ENCODE data around the gene ATP6V1E1.

GRCh38 chr22:17647452-17647851 is 18.9 kb upstream of the ATP6V1E1 start:
- TF ChIP-seq, protein P1, sequence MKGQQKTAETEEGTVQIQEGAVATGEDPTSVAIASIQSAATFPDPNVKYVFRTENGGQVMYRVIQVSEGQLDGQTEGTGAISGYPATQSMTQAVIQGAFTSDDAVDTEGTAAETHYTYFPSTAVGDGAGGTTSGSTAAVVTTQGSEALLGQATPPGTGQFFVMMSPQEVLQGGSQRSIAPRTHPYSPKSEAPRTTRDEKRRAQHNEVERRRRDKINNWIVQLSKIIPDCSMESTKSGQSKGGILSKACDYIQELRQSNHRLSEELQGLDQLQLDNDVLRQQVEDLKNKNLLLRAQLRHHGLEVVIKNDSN (IDR thresholded peaks at IDR 0.05; ENCODE audit: borderline replicate concordance, low read depth): no peak
- TF ChIP-seq FOXM1 (IDR thresholded peaks at IDR 0.05; ENCODE audit: low read depth): no peak
- no peak for TF ChIP-seq CTCF (IDR thresholded peaks at IDR 0.05)
- TF ChIP-seq, protein P2, sequence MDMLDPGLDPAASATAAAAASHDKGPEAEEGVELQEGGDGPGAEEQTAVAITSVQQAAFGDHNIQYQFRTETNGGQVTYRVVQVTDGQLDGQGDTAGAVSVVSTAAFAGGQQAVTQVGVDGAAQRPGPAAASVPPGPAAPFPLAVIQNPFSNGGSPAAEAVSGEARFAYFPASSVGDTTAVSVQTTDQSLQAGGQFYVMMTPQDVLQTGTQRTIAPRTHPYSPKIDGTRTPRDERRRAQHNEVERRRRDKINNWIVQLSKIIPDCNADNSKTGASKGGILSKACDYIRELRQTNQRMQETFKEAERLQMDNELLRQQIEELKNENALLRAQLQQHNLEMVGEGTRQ (IDR thresholded peaks at IDR 0.05; ENCODE audit: borderline replicate concordance, low read depth, low read length): no peak
- TF ChIP-seq EP300 (IDR thresholded peaks at IDR 0.05; ENCODE audit: borderline replicate concordance in 1 of 2, low read depth in 1 of 2, low read length in 1 of 2): no peak
- TF ChIP-seq, protein P3, sequence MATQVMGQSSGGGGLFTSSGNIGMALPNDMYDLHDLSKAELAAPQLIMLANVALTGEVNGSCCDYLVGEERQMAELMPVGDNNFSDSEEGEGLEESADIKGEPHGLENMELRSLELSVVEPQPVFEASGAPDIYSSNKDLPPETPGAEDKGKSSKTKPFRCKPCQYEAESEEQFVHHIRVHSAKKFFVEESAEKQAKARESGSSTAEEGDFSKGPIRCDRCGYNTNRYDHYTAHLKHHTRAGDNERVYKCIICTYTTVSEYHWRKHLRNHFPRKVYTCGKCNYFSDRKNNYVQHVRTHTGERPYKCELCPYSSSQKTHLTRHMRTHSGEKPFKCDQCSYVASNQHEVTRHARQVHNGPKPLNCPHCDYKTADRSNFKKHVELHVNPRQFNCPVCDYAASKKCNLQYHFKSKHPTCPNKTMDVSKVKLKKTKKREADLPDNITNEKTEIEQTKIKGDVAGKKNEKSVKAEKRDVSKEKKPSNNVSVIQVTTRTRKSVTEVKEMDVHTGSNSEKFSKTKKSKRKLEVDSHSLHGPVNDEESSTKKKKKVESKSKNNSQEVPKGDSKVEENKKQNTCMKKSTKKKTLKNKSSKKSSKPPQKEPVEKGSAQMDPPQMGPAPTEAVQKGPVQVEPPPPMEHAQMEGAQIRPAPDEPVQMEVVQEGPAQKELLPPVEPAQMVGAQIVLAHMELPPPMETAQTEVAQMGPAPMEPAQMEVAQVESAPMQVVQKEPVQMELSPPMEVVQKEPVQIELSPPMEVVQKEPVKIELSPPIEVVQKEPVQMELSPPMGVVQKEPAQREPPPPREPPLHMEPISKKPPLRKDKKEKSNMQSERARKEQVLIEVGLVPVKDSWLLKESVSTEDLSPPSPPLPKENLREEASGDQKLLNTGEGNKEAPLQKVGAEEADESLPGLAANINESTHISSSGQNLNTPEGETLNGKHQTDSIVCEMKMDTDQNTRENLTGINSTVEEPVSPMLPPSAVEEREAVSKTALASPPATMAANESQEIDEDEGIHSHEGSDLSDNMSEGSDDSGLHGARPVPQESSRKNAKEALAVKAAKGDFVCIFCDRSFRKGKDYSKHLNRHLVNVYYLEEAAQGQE (IDR thresholded peaks at IDR 0.05; ENCODE audit: low read depth, low read length): no peak
- no peak for TF ChIP-seq RAD21 (IDR thresholded peaks at IDR 0.05; ENCODE audit: low read length)
- TF ChIP-seq SMC3 (IDR thresholded peaks at IDR 0.05; ENCODE audit: low read depth, low read length): no peak
- no peak for TF ChIP-seq POLR2AphosphoS5 (IDR thresholded peaks at IDR 0.05; ENCODE audit: low read depth, low read length)
- no peak for TF ChIP-seq EZH2phosphoT487 (IDR thresholded peaks at IDR 0.05; ENCODE audit: borderline replicate concordance, low read depth)
- TF ChIP-seq JUND (IDR thresholded peaks at IDR 0.05): no peak
- no peak for TF ChIP-seq RFX5 (IDR thresholded peaks at IDR 0.05; ENCODE audit: low read length)

Measured in SK-N-SH (cell line).